Measurements from ENCODE around the gene STARD8. TPM values are rescaled to one million over a fixed set of nuclear protein-coding genes. Genes with fewer than 3 reads are reported as not detected.

Gene STARD8
- total RNA-seq, 2 experiments from 2014 or later: 0.34 to 0.55 TPM

DNA sequence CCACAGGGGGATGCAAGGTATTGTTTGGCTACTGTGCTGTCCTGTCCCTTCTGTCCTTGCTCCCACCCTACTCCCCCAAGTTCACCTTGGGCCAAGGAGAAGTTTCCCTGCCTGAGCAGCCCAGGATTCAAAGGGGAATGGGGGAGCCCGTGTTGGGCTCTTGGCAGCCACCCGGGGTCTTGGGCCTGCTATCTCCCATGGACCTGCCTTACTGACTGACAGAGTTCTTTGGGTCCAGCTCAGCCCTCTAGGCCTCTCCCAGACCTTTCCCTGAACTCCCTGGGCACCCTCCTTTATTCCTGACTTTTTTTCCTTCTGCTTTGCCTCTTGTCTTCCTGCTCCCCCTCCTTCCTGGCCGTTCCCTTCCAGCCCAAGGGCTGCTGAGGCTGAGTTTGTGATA lies 67.4 kb downstream of the STARD8 start:
- no peaks in the 10 kb centered on the region for H3K36me3 Mint-ChIP-seq (ENCODE audit: low read depth)
- no peaks in the 10 kb centered on the region for H3K27me3 Mint-ChIP-seq (ENCODE audit: low read depth)
- H3K4me1 Mint-ChIP-seq (ENCODE audit: low read depth): no peaks in the 10 kb centered on the region
- ChIA-PET CTCF (no interaction called here), POLR2A (no interaction called here)
- no peaks in the 10 kb centered on the region for H3K9me3 Mint-ChIP-seq (ENCODE audit: insufficient read depth)
- no peak overlapping the region for H3K27ac Mint-ChIP-seq
- ATAC-seq: no peak
- H3K4me3 Mint-ChIP-seq: no peak overlapping the region
- DNase-seq: no peak

DNA sequence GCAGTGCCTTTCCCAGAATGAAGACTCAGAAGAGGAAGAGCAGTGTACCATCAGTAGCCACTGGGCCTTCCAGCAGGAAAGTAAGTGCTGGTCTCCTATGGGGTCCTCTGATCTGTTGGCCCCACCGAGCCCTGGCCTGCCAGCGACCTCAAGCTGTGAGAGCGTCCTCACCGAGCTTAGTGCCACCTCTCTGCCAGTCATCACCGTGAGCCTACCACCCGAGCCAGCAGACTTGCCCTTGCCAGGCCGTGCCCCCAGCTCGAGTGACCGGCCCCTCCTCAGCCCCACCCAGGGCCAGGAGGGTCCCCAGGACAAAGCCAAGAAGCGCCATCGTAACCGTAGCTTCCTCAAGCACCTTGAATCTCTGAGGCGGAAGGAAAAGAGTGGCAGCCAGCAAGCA lies 69.7 kb downstream of the STARD8 start:
- ATAC-seq: no peak
- no peaks in the 10 kb centered on the region for H3K36me3 Mint-ChIP-seq (ENCODE audit: low read depth)
- no peak for DNase-seq
- H3K27me3 Mint-ChIP-seq (ENCODE audit: low read depth): no peaks in the 10 kb centered on the region
- ChIA-PET POLR2A (no interaction called here), CTCF (no interaction called here)
- H3K4me1 Mint-ChIP-seq (ENCODE audit: low read depth): no peaks in the 10 kb centered on the region
- no peak overlapping the region for H3K27ac Mint-ChIP-seq
- no peaks in the 10 kb centered on the region for H3K9me3 Mint-ChIP-seq (ENCODE audit: insufficient read depth)
- no peak overlapping the region for H3K4me3 Mint-ChIP-seq

DNA sequence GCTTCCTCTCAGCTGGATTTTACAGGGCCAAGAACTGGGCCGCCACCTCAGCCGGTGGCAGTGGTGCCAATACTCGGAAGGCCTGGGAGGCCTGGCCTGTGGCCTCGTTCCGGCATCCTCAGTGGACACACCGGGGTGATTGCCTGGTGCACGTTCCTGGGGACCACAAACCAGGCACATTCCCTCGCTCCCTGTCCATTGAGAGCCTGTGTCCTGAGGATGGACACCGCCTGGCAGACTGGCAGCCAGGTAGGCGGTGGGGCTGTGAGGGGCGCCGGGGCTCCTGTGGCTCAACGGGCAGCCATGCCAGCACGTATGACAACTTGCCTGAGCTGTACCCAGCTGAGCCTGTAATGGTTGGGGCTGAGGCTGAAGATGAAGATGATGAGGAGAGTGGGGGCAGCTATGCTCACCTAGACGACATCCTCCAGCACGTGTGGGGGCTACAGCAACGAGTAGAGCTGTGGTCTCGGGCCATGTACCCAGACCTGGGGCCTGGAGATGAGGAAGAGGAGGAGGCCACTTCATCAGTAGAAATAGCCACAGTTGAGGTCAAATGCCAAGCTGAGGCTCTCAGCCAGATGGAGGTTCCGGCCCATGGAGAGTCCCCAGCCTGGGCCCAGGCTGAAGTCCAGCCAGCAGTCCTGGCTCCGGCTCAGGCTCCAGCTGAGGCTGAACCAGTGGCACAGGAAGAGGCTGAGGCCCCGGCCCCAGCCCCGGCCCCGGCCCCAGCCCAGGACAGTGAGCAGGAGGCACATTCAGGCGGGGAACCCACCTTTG lies 70.4 kb downstream of the STARD8 start:
- ATAC-seq (no peak), DNase-seq (no peak)
- no peaks in the 10 kb centered on the region for H3K36me3 Mint-ChIP-seq (ENCODE audit: low read depth)
- CTCF ChIA-PET: no interaction called here
- H3K27me3 Mint-ChIP-seq (ENCODE audit: low read depth): no peaks in the 10 kb centered on the region
- no peaks in the 10 kb centered on the region for H3K4me1 Mint-ChIP-seq (ENCODE audit: low read depth)
- H3K27ac Mint-ChIP-seq: no peak overlapping the region
- no peaks in the 10 kb centered on the region for H3K9me3 Mint-ChIP-seq (ENCODE audit: insufficient read depth)
- POLR2A ChIA-PET: no interaction called here
- H3K4me3 Mint-ChIP-seq: no peak overlapping the region

DNA sequence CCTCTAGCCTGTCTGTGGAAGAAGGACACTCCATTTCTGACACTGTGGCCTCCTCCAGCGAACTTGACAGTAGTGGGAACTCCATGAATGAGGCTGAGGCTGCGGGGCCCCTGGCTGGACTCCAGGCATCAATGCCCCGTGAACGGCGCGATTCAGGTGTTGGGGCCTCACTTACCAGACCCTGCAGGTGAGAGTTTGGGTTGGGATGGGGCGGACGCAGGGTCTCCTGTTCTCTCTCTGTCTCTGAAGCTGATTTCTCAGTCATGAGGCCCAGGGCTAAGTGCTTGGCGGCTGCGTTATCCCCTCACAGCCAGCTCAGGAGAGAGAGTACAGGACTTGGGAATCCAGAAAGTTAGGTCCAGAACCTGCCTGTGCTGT lies 71.0 kb downstream of the STARD8 start:
- H3K27me3 Mint-ChIP-seq (ENCODE audit: low read depth): no peaks in the 10 kb centered on the region
- H3K4me3 Mint-ChIP-seq: no peak overlapping the region
- DNase-seq (no peak), ATAC-seq (no peak)
- ChIA-PET POLR2A (no interaction called here), CTCF (no interaction called here)
- H3K36me3 Mint-ChIP-seq (ENCODE audit: low read depth): no peaks in the 10 kb centered on the region
- no peaks in the 10 kb centered on the region for H3K9me3 Mint-ChIP-seq (ENCODE audit: insufficient read depth)
- H3K27ac Mint-ChIP-seq: no peak overlapping the region
- H3K4me1 Mint-ChIP-seq (ENCODE audit: low read depth): no peaks in the 10 kb centered on the region

DNA sequence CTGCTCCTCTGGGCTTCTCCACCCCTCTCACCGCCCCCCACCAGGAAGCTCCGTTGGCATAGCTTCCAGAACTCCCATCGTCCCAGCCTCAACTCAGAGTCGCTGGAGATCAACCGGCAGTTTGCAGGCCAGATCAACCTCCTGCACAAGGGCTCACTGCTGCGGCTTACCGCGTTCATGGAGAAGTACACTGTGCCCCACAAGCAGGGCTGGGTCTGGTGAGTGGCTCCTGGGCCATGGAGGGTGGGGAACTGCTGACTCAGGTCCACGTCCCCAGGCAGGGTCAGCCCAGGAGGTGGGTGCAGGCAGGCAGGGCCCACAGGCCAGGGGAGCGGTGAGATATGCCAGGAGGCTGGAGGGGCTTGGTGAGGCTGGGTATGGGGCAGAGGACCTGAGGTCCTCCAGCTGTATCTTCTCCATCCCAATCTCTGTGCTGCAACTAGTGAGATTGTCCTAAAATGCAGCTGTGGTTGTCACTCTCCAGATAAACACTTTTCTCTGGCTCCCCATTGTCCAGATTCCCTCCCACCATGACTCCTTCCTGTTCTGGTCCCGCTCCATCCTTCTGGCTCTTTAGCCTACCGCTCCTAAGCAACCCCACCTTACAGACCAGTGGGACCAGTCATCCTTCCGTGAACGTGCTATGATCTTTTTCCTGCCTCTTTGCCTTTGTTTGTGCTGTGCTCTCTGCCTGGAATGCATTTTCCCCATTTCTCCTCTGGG lies 71.9 kb downstream of the STARD8 start:
- Mint-ChIP-seq H3K4me1 (ENCODE audit: low read depth) (no peaks in the 10 kb centered on the region), H3K36me3 (ENCODE audit: low read depth) (no peaks in the 10 kb centered on the region), H3K9me3 (ENCODE audit: insufficient read depth) (no peaks in the 10 kb centered on the region), H3K27ac (no peak overlapping the region), H3K27me3 (ENCODE audit: low read depth) (no peaks in the 10 kb centered on the region), H3K4me3 (no peak overlapping the region)
- ATAC-seq: no peak
- no peak for DNase-seq
- ChIA-PET POLR2A (no interaction called here), CTCF (no interaction called here)

DNA sequence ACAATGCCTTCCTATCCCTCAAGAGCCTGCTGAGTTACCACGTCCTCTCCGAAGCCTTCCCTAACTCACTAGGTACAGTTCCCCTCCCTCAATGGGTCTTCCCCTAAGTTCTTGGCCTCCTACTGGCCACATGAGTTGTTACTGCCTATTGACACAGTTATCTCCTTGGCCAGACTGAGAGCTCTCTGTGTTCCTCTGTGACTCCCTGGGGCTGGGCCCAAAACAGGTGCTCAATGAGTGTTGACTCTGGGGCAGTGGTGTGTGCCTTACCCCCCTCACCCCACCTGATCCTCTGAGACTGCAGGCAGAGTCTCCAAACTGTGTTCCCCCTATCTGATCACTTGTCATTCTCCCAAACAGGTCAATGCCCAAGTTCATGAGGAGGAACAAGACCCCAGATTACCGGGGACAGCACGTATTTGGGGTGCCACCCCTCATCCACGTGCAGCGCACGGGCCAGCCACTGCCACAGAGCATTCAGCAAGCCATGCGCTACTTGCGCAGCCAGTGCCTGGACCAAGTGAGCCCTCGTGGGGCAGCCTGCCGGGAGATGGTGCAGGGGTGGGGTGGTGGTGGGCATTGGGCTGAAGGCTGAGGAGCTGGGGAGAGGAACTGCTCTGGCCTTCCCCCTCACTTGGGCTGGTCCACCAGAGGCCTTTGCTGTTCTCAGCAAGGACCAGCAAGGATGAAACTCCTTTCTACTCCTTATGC lies 72.6 kb downstream of the STARD8 start:
- Mint-ChIP-seq H3K27ac (no peak overlapping the region), H3K4me1 (ENCODE audit: low read depth) (no peaks in the 10 kb centered on the region), H3K9me3 (ENCODE audit: insufficient read depth) (no peaks in the 10 kb centered on the region), H3K4me3 (no peak overlapping the region), H3K36me3 (ENCODE audit: low read depth) (no peaks in the 10 kb centered on the region), H3K27me3 (ENCODE audit: low read depth) (no peaks in the 10 kb centered on the region)
- DNase-seq (no peak), ATAC-seq (no peak)
- CTCF ChIA-PET: no interaction called here
- POLR2A ChIA-PET: no interaction called here

DNA sequence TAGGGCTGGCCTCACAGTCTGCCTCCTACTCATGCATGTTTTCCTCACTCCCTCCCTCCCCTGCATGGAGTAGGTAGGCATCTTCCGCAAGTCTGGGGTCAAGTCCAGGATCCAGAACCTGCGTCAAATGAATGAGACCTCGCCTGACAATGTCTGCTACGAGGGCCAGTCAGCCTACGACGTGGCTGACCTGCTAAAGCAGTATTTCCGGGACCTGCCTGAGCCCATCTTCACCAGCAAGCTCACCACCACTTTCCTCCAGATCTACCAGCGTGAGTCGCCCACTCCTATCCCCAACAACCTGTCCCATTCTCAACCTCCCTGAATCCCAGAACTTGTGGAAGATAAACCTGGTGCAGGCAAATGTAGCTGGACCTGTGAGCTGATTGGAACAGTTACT lies 73.4 kb downstream of the STARD8 start:
- CTCF ChIA-PET: no interaction called here
- POLR2A ChIA-PET: no interaction called here
- no peaks in the 10 kb centered on the region for H3K4me1 Mint-ChIP-seq (ENCODE audit: low read depth)
- H3K36me3 Mint-ChIP-seq (ENCODE audit: low read depth): no peaks in the 10 kb centered on the region
- H3K27ac Mint-ChIP-seq: no peak overlapping the region
- no peaks in the 10 kb centered on the region for H3K9me3 Mint-ChIP-seq (ENCODE audit: insufficient read depth)
- DNase-seq (no peak), ATAC-seq (no peak)
- no peaks in the 10 kb centered on the region for H3K27me3 Mint-ChIP-seq (ENCODE audit: low read depth)
- no peak overlapping the region for H3K4me3 Mint-ChIP-seq

DNA sequence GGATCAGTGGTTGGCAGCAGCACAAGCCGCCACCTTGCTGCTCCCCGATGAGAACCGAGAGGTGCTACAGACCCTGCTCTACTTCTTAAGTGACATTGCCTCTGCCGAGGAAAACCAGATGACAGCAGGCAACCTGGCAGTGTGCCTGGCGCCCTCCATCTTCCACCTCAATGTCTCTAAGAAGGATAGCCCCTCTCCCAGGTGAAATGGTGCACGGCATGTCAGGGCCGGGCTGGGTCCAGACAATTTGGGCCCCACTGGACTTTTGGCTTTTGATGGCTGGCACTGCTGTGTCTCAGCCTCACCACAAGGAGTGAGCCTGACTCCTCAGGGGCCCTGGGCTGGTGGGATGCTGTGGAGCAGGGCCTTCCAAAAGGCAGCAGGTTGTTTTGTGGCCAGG lies 74.1 kb downstream of the STARD8 start:
- H3K27ac Mint-ChIP-seq: no peak overlapping the region
- no peaks in the 10 kb centered on the region for H3K4me1 Mint-ChIP-seq (ENCODE audit: low read depth)
- H3K36me3 Mint-ChIP-seq (ENCODE audit: low read depth): no peaks in the 10 kb centered on the region
- no peaks in the 10 kb centered on the region for H3K9me3 Mint-ChIP-seq (ENCODE audit: insufficient read depth)
- ATAC-seq: no peak
- no peaks in the 10 kb centered on the region for H3K27me3 Mint-ChIP-seq (ENCODE audit: low read depth)
- no peak for DNase-seq
- CTCF ChIA-PET: no interaction called here
- no peak overlapping the region for H3K4me3 Mint-ChIP-seq
- POLR2A ChIA-PET: no interaction called here

DNA sequence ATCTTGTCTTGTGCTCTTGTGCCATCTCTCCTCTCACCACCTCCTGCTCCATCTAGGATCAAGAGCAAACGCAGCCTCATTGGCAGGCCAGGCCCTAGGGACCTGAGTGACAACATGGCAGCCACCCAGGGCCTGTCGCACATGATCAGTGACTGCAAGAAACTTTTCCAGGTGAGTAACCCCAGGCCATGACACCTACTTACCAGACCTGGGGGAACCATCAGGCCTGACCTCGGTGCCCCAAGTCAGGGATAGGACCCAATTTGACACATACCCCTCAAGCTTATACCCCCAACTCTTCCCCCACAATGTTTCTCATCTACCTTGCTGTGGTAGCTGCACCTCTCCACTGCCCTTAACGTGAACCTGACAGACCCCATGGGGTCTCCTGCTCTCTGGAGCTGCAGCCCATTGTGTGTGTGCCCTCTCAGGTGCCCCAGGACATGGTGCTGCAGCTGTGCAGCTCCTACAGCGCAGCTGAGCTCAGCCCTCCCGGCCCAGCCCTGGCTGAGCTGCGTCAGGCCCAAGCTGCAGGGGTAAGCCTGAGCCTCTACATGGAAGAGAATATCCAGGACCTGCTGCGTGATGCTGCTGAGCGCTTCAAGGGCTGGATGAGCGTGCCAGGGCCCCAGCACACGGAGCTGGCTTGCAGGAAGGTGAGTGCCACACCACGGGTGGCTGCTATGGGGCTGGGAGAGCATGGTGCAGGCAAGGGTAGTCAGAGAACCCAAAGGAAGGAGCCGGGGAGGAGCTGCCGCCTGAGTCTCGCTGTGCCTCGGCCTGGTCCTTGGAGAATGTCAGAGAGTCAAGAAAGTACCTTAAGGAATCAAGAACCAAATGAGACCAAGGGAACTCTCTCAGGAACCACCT lies 74.8 kb downstream of the STARD8 start:
- ChIA-PET POLR2A (no interaction called here), CTCF (no interaction called here)
- Mint-ChIP-seq H3K27me3 (ENCODE audit: low read depth) (no peaks in the 10 kb centered on the region), H3K4me3 (no peak overlapping the region), H3K9me3 (ENCODE audit: insufficient read depth) (no peaks in the 10 kb centered on the region), H3K36me3 (ENCODE audit: low read depth) (no peaks in the 10 kb centered on the region), H3K4me1 (ENCODE audit: low read depth) (no peaks in the 10 kb centered on the region), H3K27ac (no peak overlapping the region)
- ATAC-seq: no peak
- no peak for DNase-seq

DNA sequence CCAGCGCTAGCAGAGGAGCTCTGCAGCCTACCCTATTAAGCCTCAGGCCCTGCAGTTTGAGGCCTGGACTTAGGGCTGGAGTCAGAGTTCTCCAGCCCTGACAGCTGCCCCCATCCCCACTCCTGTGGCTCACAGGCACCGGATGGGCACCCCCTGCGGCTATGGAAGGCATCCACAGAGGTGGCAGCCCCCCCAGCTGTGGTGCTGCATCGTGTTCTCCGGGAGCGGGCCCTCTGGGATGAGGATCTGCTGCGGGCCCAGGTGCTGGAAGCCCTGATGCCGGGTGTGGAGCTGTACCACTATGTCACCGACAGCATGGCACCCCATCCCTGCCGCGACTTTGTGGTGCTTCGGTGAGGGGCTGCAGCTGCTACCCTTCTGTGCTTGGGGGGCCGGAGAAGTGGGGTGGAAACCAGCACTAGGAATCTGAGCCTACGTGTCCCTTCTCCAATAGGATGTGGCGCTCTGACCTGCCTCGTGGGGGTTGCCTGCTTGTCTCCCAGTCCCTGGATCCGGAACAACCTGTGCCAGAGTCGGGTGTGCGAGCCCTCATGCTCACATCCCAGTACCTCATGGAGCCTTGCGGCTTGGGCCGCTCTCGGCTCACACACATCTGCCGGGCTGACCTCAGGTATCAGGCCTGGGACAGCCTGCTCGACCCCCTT lies 76.2 kb downstream of the STARD8 start:
- H3K4me3 Mint-ChIP-seq: no peak overlapping the region
- no peaks in the 10 kb centered on the region for H3K4me1 Mint-ChIP-seq (ENCODE audit: low read depth)
- no peaks in the 10 kb centered on the region for H3K36me3 Mint-ChIP-seq (ENCODE audit: low read depth)
- ATAC-seq (no peak), DNase-seq (no peak)
- no peak overlapping the region for H3K27ac Mint-ChIP-seq
- H3K27me3 Mint-ChIP-seq (ENCODE audit: low read depth): no peaks in the 10 kb centered on the region
- CTCF ChIA-PET: no interaction called here
- POLR2A ChIA-PET: no interaction called here
- H3K9me3 Mint-ChIP-seq (ENCODE audit: insufficient read depth): no peaks in the 10 kb centered on the region

DNA sequence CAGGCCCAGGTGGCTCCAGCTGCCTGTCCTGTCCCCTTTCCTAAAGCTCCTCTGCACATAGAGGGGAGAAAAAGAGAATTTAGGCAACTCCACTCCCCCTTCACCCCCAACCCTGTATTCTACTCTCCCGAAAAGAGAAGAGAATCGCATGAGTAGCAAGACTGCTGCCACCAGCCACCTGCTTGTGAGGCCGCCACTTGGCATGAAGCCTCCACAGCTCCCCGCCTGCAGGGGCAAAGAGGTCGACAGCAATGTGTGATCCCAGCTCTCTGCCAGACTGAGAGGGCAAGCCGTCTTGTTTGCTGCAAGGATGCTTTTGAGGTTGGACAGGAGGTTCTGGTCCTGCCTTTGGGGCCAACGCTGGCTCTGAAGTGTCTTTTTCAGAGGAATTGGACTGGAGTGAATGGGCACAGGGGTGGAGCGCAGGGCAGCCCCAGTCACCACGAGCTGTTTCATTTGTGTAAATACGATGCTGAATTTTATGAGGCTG lies 77.1 kb downstream of the STARD8 start:
- Mint-ChIP-seq H3K4me3 (no peak overlapping the region), H3K27ac (no peak overlapping the region), H3K4me1 (ENCODE audit: low read depth) (no peaks in the 10 kb centered on the region), H3K9me3 (ENCODE audit: insufficient read depth) (no peaks in the 10 kb centered on the region), H3K36me3 (ENCODE audit: low read depth) (no peaks in the 10 kb centered on the region), H3K27me3 (ENCODE audit: low read depth) (no peaks in the 10 kb centered on the region)
- DNase-seq (no peak), ATAC-seq (no peak)
- ChIA-PET CTCF (no interaction called here), POLR2A (no interaction called here)
